GM18873 (cell line): ENCODE results near the gene CMKLR1.

Source experiments
- ATAC-seq: cut with Tn5 transposase; IDR thresholded peaks from one replicate; pipeline ENCODE4 v1.9.1; 2021; ENCODE audit warnings: mild to moderate bottlenecking, moderate library complexity, moderate number of reproducible peaks; ENCODE audit not compliant: unreplicated experiment, low FRiP score

The CMKLR1 gene

DNA sequence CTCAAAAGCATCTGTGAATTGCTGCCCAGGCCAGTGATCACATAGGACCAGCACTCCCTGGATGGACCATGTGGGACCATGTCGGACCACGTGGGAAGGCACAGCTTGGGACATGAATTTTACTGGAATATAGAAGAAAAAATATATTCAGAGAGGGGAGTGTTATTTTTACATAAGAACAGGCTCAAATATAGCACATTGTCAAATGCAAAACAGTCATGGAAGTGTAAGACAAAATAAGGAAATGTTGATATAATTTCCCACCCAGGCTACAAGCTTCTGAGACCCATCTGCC is 68.3 kb downstream of the CMKLR1 start:
- ATAC-seq: no peak

DNA sequence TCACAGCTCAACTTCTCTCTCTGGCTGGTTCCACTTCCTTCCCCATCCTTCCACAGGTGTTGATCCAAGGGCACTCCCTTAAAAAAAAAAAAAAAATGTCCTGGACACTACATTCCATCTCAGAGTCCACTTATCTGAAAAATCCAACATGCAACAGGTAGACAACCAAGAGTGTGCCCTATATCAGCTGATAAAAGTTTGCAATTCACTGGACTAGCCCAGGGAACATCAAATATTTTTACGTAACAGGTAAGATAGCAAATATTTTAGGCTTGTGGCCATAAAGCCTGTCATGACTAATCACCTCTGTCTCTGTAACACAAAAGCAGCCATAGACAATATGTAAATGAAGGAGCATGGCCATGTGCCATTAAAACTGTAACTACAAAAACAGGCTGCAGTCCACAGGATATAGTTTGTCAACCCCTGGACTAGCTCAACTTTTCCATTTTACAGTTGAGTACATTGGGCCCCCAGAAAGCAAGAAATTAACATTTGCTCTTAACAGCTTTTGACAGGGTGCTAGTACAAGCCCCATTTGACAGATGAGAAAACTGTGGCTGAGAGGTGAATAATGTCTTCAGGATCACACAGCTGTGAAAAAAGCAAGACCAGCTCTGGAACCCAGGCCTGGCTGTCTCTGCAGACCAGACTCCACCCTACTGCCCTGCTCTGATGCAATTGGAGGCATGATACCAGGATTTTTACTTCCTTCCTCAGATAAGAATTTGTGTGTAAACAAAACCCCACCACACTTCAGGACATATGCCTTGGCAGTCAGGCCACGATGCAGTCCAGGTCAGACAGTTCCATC is 68.9 kb downstream of the CMKLR1 start:
- ATAC-seq: no peak

DNA sequence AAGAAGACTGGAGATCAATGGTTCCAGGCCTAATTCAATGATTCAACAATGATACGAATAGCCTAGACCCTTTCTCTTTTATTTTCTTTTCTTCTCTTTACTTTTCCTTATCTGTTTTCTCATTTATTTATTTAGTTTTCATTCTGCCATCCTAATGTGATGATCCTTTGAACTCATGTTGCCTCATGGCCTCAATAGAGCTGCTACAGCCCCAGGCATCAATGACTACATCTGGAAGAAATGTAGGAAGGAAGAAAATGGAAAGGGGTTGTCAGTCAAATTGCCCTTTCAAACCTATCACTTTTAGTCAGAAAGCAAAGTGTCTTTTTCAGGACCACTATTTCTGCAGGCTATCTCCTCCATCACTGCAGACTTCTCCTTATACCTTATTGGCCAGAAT is 69.9 kb downstream of the CMKLR1 start:
- no peak for ATAC-seq

- no peak for ATAC-seq
Observed at GRCh38 chr12:108268397-108268796, 70.7 kb downstream of the CMKLR1 start.

DNA sequence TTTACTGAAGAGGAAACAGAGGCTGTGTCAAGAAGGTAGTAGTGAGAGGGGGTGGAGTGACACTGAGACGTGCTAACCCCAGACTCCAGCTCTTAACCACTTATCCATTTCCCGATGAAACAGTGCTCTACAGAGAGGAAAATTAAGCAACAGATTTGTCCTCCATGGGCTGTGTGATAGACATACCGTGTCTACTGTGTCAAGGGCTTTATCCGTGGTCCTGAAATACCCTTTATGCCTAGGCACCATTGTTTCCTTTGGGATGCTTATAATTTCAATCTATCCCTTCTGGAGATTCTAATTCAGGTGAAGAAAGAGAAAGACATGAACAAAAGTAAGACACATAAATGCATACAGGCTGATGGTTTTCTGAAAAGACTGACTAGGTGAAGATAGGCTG is 71.7 kb downstream of the CMKLR1 start:
- no peak for ATAC-seq

- ATAC-seq: no peak
Observed at GRCh38 chr12:108266131-108266530, 73.0 kb downstream of the CMKLR1 start.

DNA sequence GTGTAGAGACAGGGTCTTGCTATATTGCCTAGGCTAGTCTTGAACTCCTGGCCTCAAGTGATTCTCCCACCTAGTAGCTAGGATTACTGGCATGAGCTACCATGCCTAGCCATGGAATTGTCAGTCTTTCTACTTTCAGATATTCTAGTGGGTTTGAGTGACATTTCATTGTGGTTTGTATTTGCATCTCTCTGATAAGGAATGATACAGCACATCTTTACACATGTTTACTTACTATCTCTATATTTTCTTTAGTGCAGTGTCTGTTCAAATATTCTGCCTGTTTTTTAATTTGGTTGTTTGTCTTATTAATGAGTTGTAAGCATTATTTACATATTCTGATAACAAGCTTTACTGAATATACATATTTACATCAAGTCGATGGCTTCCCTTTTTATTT is 73.6 kb downstream of the CMKLR1 start:
- no peak for ATAC-seq

DNA sequence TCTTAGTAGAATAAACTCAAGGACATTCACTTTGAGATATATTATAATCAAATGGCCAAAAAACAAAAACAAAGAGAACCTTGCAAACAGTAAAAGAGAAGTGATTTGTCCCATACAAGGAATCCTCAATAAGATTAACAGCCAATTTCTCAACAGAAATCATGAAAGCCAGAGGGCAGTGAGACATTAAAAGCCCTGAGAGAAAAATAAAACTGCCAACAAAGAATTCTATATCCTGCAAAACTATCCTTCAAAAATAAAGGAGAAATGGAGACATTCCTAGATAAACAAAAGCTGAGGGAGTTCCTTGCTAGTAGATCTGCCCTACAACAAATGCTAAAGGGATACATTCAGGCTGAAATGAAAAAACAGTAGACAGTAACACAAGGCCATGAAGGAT is 78.1 kb downstream of the CMKLR1 start:
- no peak for ATAC-seq

DNA sequence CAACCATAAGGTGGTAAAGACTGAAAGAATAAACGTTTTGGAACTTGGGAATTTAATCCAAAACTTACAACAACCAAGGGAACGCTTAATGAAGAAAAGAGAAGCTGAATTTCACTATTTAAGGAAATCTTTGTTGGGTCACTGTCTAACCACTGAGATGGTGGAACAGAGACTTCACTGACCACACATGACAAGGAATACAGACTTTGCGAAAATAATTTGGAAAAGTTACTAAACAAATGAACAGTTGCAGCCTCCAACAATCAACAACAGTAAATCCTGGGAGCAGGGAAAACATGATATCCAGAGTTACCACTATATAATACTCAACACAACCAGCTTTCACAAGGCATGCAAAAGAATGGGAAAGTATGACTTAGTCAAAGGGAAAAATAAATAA is 79.1 kb downstream of the CMKLR1 start:
- no peak for ATAC-seq

GRCh38 chr12:108257610-108258106 is 81.5 kb downstream of the CMKLR1 start:
- ATAC-seq: no peak

DNA sequence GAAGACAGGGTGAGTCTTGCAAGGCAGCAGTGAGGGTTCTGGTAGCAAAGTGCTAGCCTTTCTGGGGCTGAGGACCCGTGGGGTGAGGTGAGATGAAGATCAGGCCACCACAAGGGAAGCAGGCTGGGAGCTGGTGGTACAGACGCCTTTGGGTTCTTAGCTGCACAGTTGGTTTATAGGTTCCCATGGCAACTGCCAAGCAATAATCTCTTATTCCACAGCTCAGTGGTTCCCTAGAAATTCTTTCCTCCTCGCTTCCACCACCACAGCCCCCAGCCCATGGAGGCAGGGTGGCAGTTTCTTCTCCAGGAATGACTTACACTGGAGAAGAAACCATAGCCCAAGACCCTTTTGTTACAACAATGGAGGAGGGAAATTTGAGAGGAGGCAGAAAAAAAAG is 82.1 kb downstream of the CMKLR1 start:
- no peak for ATAC-seq

- ATAC-seq: no peak
Observed at GRCh38 chr12:108255252-108255602, 83.9 kb downstream of the CMKLR1 start.

- no peak for ATAC-seq
Observed at GRCh38 chr12:108254517-108255251, 84.4 kb downstream of the CMKLR1 start.

DNA sequence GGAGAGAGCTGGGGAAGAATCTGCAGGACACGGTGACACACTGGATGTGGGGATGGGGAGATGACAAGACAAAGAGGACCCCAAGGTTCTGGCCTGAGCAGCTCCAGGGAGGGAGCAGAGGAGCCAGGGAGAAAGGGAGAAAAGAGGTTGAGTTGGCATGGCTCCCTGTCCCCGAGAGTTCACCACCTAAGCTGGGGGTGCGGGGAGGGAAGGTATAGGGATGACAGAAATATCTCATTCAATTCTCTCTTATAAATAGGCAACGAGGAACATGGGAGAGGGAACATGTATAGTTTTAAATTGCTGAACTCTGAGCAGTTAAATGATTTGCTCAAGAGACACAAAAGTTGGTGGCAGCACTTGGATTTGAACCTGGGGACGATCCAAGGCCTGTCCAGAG is 85.1 kb downstream of the CMKLR1 start:
- ATAC-seq: no peak

DNA sequence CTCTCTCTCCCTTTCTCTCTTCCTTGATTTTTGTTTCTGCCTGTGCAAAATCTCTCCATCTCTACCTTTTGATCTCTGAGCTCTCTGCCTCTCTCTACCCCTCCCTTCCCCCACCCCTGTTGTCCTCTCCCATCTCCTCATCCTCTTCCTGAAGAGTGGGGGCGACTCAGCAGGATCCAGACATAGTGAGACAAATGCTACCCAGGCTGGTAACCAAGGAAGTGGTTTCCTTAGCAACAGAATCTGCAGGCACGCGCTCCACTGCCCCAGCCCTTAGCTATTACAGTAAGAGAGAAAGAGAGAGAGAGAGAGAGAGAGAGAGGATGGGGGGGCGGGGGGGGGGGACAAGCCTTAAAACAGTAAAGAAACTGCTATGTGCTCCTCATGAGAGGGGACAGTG is 85.6 kb downstream of the CMKLR1 start:
- ATAC-seq: no peak

DNA sequence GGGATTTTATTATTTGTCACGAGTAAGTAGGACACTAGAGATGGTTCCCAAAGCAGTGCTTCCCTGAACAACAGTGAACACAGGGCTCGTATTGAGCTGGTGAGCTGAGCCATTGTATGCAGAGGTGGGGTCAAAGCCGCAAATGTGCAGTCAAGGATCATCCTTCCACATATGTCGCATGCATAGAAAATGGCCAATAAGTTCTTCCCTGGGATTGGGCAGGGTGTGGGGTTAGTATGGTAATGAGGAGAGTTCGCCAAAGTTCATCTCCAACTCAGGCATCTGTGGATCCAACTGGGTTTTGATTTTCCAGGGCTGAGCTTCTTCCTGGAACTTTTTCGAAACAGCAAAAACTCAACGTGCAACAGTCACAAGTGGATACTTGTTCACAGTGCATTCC is 86.6 kb downstream of the CMKLR1 start:
- no peak for ATAC-seq

- no peak for ATAC-seq
Observed at GRCh38 chr12:108248011-108248410, 91.1 kb downstream of the CMKLR1 start.

DNA sequence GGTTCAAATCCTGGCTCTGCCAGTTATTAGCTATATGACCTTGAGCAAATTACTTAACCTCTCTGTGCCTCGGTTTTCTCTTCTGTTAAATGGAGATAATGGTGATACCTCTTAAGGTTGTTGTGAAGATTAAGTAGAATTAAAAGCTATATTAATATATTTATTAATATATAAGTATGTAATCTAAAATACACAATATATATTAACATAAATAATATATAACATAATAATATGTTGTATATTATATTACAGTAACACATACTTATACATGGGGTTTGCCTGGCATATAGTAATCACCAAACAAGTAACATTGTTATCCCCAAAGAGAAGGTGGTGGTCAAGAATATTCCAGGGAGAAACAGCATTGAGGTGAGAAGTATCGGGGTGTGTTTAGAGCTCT is 92.0 kb downstream of the CMKLR1 start:
- no peak for ATAC-seq

- no peak for ATAC-seq
Observed at GRCh38 chr12:108241986-108242703, 97.0 kb downstream of the CMKLR1 start.

- no peak for ATAC-seq
Observed at GRCh38 chr12:108240928-108241327, 98.2 kb downstream of the CMKLR1 start.

- ATAC-seq: no peak
Observed at GRCh38 chr12:108240027-108240785, 98.9 kb downstream of the CMKLR1 start.
